Lower lobe of right lung (tissue), 2 donors: ENCODE results near the gene NR1I2. TPM values are rescaled to one million over a fixed set of nuclear protein-coding genes. Genes with fewer than 3 reads are reported as not detected.

Source experiments
- ATAC-seq, 2 donors: fragments of 200-7000 bp; cut with Tn5 transposase; one replicate each; pipeline ENCODE4 v1.9.1; 2020 to 2022; ENCODE audit warnings: mild to moderate bottlenecking in 2 of 2, moderate library complexity in 2 of 2
- DNase-seq: peaks from one replicate; pipeline ENCODE4 v3.0.0-alpha.2; 2020
- H3K27ac ChIP-seq: fragments of 200-600 bp; one replicate; pipeline ENCODE4 v1.8.0; 2022
- H3K27me3 ChIP-seq: fragments of 200-600 bp; one replicate; pipeline ENCODE4 v1.8.0; 2022; ENCODE audit warnings: low read depth
- H3K36me3 ChIP-seq: fragments of 200-600 bp; one replicate; pipeline ENCODE4 v1.8.0; 2022; ENCODE audit warnings: mild to moderate bottlenecking
- H3K4me1 ChIP-seq: fragments of 200-600 bp; one replicate; pipeline ENCODE4 v1.8.0; 2022
- H3K4me3 ChIP-seq: fragments of 200-600 bp; one replicate; pipeline ENCODE4 v1.8.0; 2022; ENCODE audit warnings: mild to moderate bottlenecking
- H3K9me3 ChIP-seq: fragments of 200-600 bp; one replicate; pipeline ENCODE4 v1.8.0; 2022
- CTCF ChIP-seq: fragments of 200-600 bp; IDR thresholded peaks from one replicate; pipeline ENCODE4 v1.8.0; 2022; ENCODE audit warnings: antibody characterized with exemption, mild to moderate bottlenecking
- intact Hi-C: fragments of 100-400 bp; cut with DNase I; formaldehyde crosslinking; loops from one replicate; pipeline ENCODE4 v1.11.0; 2022
- total RNA-seq: library from RNA; stranded (reverse); fragmentation: NEBNext Ultra II Directional; extraction: Animal tissue kit (Norgen Biotek cat#: 25700); gene quantifications from one replicate; pipeline ENCODE4 v1.2.1, GENCODE V29; 2021
- donor health status: DM: no; HTN: yes; CAD: no; lungs with severe emphysema.

Gene NR1I2
- total RNA-seq, 1 donor from 2014 or later = 0.21 TPM

GRCh38 chr3:119779731-119780383 is 2.0 kb upstream of the NR1I2 start:
- TF ChIP-seq CTCF = no peak
- no peak for ATAC-seq
- intact Hi-C loops = no loop called here
- Histone ChIP-seq H3K27me3 (no peaks in the 10 kb centered on the region), H3K9me3 (peaks cover 11% of the 10 kb centered on the region), H3K4me3 (no peak overlapping the region), H3K36me3 (no peaks in the 10 kb centered on the region), H3K27ac (no peak overlapping the region), H3K4me1 (no peaks in the 10 kb centered on the region)
- DNase-seq = no peak

GRCh38 chr3:119782460-119782859 is 559 bp downstream of the NR1I2 start:
- H3K27ac ChIP-seq = no peak overlapping the region
- H3K27me3 ChIP-seq = no peaks in the 10 kb centered on the region
- no peak for ATAC-seq
- DNase-seq = no peak
- no peaks in the 10 kb centered on the region for H3K4me1 ChIP-seq
- no peak for TF ChIP-seq CTCF
- H3K4me3 ChIP-seq = no peak overlapping the region
- H3K9me3 ChIP-seq = no peaks in the 10 kb centered on the region
- intact Hi-C loops = no loop called here
- H3K36me3 ChIP-seq = no peaks in the 10 kb centered on the region

- no peak for TF ChIP-seq CTCF
- Histone ChIP-seq H3K4me1 (no peaks in the 10 kb centered on the region), H3K36me3 (no peaks in the 10 kb centered on the region), H3K4me3 (no peak overlapping the region), H3K9me3 (no peaks in the 10 kb centered on the region), H3K27me3 (no peaks in the 10 kb centered on the region), H3K27ac (no peak overlapping the region)
- no peak for ATAC-seq
- intact Hi-C loops = no loop called here
- DNase-seq = no peak
These were observed 1.4 kb downstream of the NR1I2 start for GRCh38 chr3:119783255-119783654.

- ATAC-seq (no peak), DNase-seq (no peak)
- Histone ChIP-seq H3K4me1 (no peaks in the 10 kb centered on the region), H3K9me3 (no peaks in the 10 kb centered on the region), H3K36me3 (no peaks in the 10 kb centered on the region), H3K27me3 (no peaks in the 10 kb centered on the region), H3K27ac (no peak overlapping the region), H3K4me3 (no peak overlapping the region)
- intact Hi-C loops = no loop called here
- TF ChIP-seq CTCF = no peak
These were observed 2.0 kb downstream of the NR1I2 start for GRCh38 chr3:119783883-119784282.

GRCh38 chr3:119786409-119786808 is 4.5 kb downstream of the NR1I2 start:
- DNase-seq (no peak), ATAC-seq (no peak)
- Histone ChIP-seq H3K27me3 (no peaks in the 10 kb centered on the region), H3K4me3 (no peak overlapping the region), H3K4me1 (no peaks in the 10 kb centered on the region), H3K27ac (no peak overlapping the region), H3K36me3 (no peaks in the 10 kb centered on the region), H3K9me3 (no peaks in the 10 kb centered on the region)
- TF ChIP-seq CTCF = no peak
- intact Hi-C loops = no loop called here
